OCI-LY1 (cell line): ENCODE data around the gene CDH4.

ENCODE experiments used
- CTCF ChIP-seq: fragments of 200-600 bp; sonication (generic), shearing (Covaris generic); IDR thresholded peaks from 2 replicates; pipeline ENCODE4 v1.5.1; 2017; ENCODE audit warnings: mild to moderate bottlenecking, antibody characterized with exemption, low read length, moderate library complexity, mixed read lengths
- EZH2 ChIP-seq: fragments of 200-600 bp; sonication (generic), shearing (Covaris generic); IDR thresholded peaks from 2 replicates; pipeline ENCODE4 v1.8.0; 2017; ENCODE audit warnings: borderline replicate concordance, mixed run types, mild to moderate bottlenecking, antibody characterized with exemption, low read length, moderate library complexity, mixed read lengths

GRCh38 chr20:61902221-61902869 lies 650.3 kb downstream of the CDH4 start:
- TF ChIP-seq CTCF: no peak
- TF ChIP-seq EZH2: no peak
